ENCODE data around the gene PARD3B. TPM values are rescaled to one million over a fixed set of nuclear protein-coding genes. Genes with fewer than 3 reads are reported as not detected.

The PARD3B gene
- total and polyA plus RNA-seq, 10 of the 15 experiments (the other 5 are each of a cell fraction or from before 2014, with no cell fraction given), result 0.01 to 0.54 (median 0.07) TPM; not detected in 7

DNA sequence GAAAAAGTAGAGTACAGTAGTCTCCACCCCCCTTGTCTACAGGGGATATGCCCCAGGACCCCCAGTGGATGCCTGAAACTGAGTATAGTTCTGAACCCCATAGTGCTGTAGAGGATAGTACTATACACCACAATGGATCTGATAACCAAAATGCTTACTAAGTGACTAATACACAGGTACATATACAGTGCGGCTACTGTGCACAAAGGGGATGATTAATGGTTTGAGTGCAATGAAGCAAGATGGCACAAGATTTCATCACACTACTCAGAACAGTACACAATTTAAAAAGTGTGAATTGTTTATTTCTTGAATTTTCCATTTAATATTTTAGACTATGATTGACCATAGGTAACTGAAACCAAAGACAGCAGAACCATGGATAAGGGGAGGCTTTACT is 690.2 kb downstream of the PARD3B start:
- ChIA-PET RAD21 (ENCODE audit: unreplicated experiment) (no interaction called here), CTCF (no interaction called here), POLR2A (no interaction called here), SMC1A (ENCODE audit: uncharacterized antibody, unreplicated experiment) (no interaction called here)
- Histone ChIP-seq H4K20me1 (ENCODE audit: control insufficient read depth, insufficient read depth) (no peaks in the 10 kb centered on the region), H3K36me3 (ENCODE audit: control insufficient read depth in 2 of 2, insufficient read depth in 2 of 2, low read length in 1 of 2) (no peaks in the 10 kb centered on the region), H3K27me3 (replicated peaks in 1 of 2; ENCODE audit: control insufficient read depth in 2 of 2, insufficient read depth in 2 of 2, low read length in 1 of 2) (no peaks in the 10 kb centered on the region), H3K79me2 (ENCODE audit: control insufficient read depth, insufficient read depth, low read length) (no peaks in the 10 kb centered on the region), H3K9me3 (replicated peaks; ENCODE audit: control insufficient read depth, insufficient read depth, low read length) (no peaks in the 10 kb centered on the region), H3K4me1 (ENCODE audit: control insufficient read depth, insufficient read depth, low read length) (no peaks in the 10 kb centered on the region), H2AFZ (ENCODE audit: control insufficient read depth, low read depth, low read length) (no peak overlapping the region), H3K27ac (ENCODE audit: control insufficient read depth, insufficient read depth) (no peak overlapping the region), H3K9ac (ENCODE audit: control insufficient read depth, insufficient read depth, low read length) (no peak overlapping the region), H3K4me2 (ENCODE audit: control insufficient read depth, insufficient read depth) (no peak overlapping the region), H3K4me3 (no peak overlapping the region)
- whole genome bisulfite sequencing (ENCODE audit: insufficient coverage, insufficient replicate concordance, low lambda C conversion rate, missing lambda C conversion rate), result 43% methylated on average over 1 of the region's 1 CpG
- intact Hi-C loops (cut with micrococcal nuclease; ENCODE audit: unreplicated experiment) (no loop called here), in situ Hi-C loops (cut with MboI) (no loop called here)
- DNase-seq (ENCODE audit: low read depth, low spot score) (no peak), FAIRE-seq (no peak), ATAC-seq (no peak)
- BruUV-seq (replicated peaks), result no TSS peak
- TF ChIP-seq, protein P1, sequence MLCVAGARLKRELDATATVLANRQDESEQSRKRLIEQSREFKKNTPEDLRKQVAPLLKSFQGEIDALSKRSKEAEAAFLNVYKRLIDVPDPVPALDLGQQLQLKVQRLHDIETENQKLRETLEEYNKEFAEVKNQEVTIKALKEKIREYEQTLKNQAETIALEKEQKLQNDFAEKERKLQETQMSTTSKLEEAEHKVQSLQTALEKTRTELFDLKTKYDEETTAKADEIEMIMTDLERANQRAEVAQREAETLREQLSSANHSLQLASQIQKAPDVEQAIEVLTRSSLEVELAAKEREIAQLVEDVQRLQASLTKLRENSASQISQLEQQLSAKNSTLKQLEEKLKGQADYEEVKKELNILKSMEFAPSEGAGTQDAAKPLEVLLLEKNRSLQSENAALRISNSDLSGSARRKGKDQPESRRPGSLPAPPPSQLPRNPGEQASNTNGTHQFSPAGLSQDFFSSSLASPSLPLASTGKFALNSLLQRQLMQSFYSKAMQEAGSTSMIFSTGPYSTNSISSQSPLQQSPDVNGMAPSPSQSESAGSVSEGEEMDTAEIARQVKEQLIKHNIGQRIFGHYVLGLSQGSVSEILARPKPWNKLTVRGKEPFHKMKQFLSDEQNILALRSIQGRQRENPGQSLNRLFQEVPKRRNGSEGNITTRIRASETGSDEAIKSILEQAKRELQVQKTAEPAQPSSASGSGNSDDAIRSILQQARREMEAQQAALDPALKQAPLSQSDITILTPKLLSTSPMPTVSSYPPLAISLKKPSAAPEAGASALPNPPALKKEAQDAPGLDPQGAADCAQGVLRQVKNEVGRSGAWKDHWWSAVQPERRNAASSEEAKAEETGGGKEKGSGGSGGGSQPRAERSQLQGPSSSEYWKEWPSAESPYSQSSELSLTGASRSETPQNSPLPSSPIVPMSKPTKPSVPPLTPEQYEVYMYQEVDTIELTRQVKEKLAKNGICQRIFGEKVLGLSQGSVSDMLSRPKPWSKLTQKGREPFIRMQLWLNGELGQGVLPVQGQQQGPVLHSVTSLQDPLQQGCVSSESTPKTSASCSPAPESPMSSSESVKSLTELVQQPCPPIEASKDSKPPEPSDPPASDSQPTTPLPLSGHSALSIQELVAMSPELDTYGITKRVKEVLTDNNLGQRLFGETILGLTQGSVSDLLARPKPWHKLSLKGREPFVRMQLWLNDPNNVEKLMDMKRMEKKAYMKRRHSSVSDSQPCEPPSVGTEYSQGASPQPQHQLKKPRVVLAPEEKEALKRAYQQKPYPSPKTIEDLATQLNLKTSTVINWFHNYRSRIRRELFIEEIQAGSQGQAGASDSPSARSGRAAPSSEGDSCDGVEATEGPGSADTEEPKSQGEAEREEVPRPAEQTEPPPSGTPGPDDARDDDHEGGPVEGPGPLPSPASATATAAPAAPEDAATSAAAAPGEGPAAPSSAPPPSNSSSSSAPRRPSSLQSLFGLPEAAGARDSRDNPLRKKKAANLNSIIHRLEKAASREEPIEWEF (IDR thresholded peaks at IDR 0.05; ENCODE audit: insufficient replicate concordance, low read depth, low read length), result no peak
- TF ChIP-seq STAT3 (IDR thresholded peaks at IDR 0.05; ENCODE audit: low read depth, low read length) (no peak), FOXM1 (IDR thresholded peaks at IDR 0.05; ENCODE audit: low read depth, low read length) (no peak), NBN (IDR thresholded peaks at IDR 0.05) (no peak), JUND (IDR thresholded peaks at IDR 0.05; ENCODE audit: low read depth, low read length) (no peak), KAT2A (conservative IDR thresholded peaks at IDR 0.05; ENCODE audit: control insufficient read depth, low read depth, low read length) (no peak)
- TF ChIP-seq, protein P2, sequence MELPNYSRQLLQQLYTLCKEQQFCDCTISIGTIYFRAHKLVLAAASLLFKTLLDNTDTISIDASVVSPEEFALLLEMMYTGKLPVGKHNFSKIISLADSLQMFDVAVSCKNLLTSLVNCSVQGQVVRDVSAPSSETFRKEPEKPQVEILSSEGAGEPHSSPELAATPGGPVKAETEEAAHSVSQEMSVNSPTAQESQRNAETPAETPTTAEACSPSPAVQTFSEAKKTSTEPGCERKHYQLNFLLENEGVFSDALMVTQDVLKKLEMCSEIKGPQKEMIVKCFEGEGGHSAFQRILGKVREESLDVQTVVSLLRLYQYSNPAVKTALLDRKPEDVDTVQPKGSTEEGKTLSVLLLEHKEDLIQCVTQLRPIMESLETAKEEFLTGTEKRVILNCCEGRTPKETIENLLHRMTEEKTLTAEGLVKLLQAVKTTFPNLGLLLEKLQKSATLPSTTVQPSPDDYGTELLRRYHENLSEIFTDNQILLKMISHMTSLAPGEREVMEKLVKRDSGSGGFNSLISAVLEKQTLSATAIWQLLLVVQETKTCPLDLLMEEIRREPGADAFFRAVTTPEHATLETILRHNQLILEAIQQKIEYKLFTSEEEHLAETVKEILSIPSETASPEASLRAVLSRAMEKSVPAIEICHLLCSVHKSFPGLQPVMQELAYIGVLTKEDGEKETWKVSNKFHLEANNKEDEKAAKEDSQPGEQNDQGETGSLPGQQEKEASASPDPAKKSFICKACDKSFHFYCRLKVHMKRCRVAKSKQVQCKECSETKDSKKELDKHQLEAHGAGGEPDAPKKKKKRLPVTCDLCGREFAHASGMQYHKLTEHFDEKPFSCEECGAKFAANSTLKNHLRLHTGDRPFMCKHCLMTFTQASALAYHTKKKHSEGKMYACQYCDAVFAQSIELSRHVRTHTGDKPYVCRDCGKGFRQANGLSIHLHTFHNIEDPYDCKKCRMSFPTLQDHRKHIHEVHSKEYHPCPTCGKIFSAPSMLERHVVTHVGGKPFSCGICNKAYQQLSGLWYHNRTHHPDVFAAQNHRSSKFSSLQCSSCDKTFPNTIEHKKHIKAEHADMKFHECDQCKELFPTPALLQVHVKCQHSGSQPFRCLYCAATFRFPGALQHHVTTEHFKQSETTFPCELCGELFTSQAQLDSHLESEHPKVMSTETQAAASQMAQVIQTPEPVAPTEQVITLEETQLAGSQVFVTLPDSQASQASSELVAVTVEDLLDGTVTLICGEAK (IDR thresholded peaks at IDR 0.05; ENCODE audit: borderline replicate concordance), result no peak
- TF ChIP-seq, protein P3, sequence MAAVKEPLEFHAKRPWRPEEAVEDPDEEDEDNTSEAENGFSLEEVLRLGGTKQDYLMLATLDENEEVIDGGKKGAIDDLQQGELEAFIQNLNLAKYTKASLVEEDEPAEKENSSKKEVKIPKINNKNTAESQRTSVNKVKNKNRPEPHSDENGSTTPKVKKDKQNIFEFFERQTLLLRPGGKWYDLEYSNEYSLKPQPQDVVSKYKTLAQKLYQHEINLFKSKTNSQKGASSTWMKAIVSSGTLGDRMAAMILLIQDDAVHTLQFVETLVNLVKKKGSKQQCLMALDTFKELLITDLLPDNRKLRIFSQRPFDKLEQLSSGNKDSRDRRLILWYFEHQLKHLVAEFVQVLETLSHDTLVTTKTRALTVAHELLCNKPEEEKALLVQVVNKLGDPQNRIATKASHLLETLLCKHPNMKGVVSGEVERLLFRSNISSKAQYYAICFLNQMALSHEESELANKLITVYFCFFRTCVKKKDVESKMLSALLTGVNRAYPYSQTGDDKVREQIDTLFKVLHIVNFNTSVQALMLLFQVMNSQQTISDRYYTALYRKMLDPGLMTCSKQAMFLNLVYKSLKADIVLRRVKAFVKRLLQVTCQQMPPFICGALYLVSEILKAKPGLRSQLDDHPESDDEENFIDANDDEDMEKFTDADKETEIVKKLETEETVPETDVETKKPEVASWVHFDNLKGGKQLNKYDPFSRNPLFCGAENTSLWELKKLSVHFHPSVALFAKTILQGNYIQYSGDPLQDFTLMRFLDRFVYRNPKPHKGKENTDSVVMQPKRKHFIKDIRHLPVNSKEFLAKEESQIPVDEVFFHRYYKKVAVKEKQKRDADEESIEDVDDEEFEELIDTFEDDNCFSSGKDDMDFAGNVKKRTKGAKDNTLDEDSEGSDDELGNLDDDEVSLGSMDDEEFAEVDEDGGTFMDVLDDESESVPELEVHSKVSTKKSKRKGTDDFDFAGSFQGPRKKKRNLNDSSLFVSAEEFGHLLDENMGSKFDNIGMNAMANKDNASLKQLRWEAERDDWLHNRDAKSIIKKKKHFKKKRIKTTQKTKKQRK (IDR thresholded peaks at IDR 0.05; ENCODE audit: low read depth, low read length), result no peak
- TF ChIP-seq, protein P4, sequence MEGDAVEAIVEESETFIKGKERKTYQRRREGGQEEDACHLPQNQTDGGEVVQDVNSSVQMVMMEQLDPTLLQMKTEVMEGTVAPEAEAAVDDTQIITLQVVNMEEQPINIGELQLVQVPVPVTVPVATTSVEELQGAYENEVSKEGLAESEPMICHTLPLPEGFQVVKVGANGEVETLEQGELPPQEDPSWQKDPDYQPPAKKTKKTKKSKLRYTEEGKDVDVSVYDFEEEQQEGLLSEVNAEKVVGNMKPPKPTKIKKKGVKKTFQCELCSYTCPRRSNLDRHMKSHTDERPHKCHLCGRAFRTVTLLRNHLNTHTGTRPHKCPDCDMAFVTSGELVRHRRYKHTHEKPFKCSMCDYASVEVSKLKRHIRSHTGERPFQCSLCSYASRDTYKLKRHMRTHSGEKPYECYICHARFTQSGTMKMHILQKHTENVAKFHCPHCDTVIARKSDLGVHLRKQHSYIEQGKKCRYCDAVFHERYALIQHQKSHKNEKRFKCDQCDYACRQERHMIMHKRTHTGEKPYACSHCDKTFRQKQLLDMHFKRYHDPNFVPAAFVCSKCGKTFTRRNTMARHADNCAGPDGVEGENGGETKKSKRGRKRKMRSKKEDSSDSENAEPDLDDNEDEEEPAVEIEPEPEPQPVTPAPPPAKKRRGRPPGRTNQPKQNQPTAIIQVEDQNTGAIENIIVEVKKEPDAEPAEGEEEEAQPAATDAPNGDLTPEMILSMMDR (IDR thresholded peaks at IDR 0.05 in 2 of 3, conservative IDR thresholded peaks at IDR 0.05 in 1 of 3; ENCODE audit: control insufficient read depth in 2 of 3, extremely low read depth in 1 of 3, insufficient read depth in 1 of 3, low read depth in 3 of 3, low read length in 3 of 3), result no peak
